ENCODE results near the gene ANGPT4. TPM values are rescaled to one million over a fixed set of nuclear protein-coding genes. Genes with fewer than 3 reads are reported as not detected.
A peak's percentile ranks its signal among the peaks of the same experiment; 100 is the strongest.

Gene ANGPT4
- total and polyA plus RNA-seq, 5 donors = 0.06 to 0.14 (median 0.12) TPM; not detected in 2

- intact Hi-C loops (cut with DNase I) = no loop called here
- no peaks in the 10 kb centered on the region for H3K9me3 ChIP-seq (ENCODE audit: control insufficient read depth, low read length)
- DNase-seq (no peak), ATAC-seq (no peak)
- no peaks in the 10 kb centered on the region for H3K27me3 ChIP-seq (ENCODE audit: control insufficient read depth, insufficient read depth)
- peaks cover 4% of the 10 kb centered on the region for H3K4me1 ChIP-seq (ENCODE audit: control insufficient read depth, insufficient read depth, low read length)
- WGBS = 47% methylated on average over 5 of the region's 5 CpGs
- H3K27ac ChIP-seq (ENCODE audit: low read length) = no peak overlapping the region
- H3K4me3 ChIP-seq (ENCODE audit: low read length) = no peak overlapping the region
These were observed 691 bp upstream of the ANGPT4 start for GRCh38 chr20:916825-917224.

GRCh38 chr20:914727-915498, 1.2 kb downstream of the ANGPT4 start:
- DNase-seq = peak in 1 of 3 donors; percentile 42
- H3K4me1 ChIP-seq (ENCODE audit: control insufficient read depth, insufficient read depth, low read length) = peaks cover 4% of the 10 kb centered on the region
- no peaks in the 10 kb centered on the region for H3K27me3 ChIP-seq (ENCODE audit: control insufficient read depth, insufficient read depth)
- no peak for ATAC-seq
- H3K4me3 ChIP-seq (ENCODE audit: low read length) = no peak overlapping the region
- intact Hi-C loops (cut with DNase I) = no loop called here
- no peak overlapping the region for H3K27ac ChIP-seq (ENCODE audit: low read length)
- WGBS = 74% methylated on average over 15 of the region's 15 CpGs
- no peaks in the 10 kb centered on the region for H3K9me3 ChIP-seq (ENCODE audit: control insufficient read depth, low read length)

GRCh38 chr20:913306-913849, 2.8 kb downstream of the ANGPT4 start:
- no peaks in the 10 kb centered on the region for H3K9me3 ChIP-seq (ENCODE audit: control insufficient read depth, low read length)
- peaks cover 4% of the 10 kb centered on the region for H3K4me1 ChIP-seq (ENCODE audit: control insufficient read depth, insufficient read depth, low read length)
- DNase-seq = no peak
- WGBS = 89% methylated on average over 5 of the region's 5 CpGs
- no peak overlapping the region for H3K4me3 ChIP-seq (ENCODE audit: low read length)
- no peak for ATAC-seq
- no peak overlapping the region for H3K27ac ChIP-seq (ENCODE audit: low read length)
- no peaks in the 10 kb centered on the region for H3K27me3 ChIP-seq (ENCODE audit: control insufficient read depth, insufficient read depth)
- intact Hi-C loops (cut with DNase I) = no loop called here

GRCh38 chr20:911882-912600, 4.1 kb downstream of the ANGPT4 start:
- ATAC-seq (no peak), DNase-seq (peak in 1 of 3 donors; percentile 41)
- peaks cover 4% of the 10 kb centered on the region for H3K4me1 ChIP-seq (ENCODE audit: control insufficient read depth, insufficient read depth, low read length)
- 54% methylated on average over 5 of the region's 5 CpGs for WGBS
- intact Hi-C loops (cut with DNase I) = no loop called here
- no peak overlapping the region for H3K4me3 ChIP-seq (ENCODE audit: low read length)
- H3K27me3 ChIP-seq (ENCODE audit: control insufficient read depth, insufficient read depth) = no peaks in the 10 kb centered on the region
- no peaks in the 10 kb centered on the region for H3K9me3 ChIP-seq (ENCODE audit: control insufficient read depth, low read length)
- H3K27ac ChIP-seq (ENCODE audit: low read length) = no peak overlapping the region

GRCh38 chr20:910870-911770, 5.0 kb downstream of the ANGPT4 start:
- peak overlapping the region; percentile 40 for H3K27ac ChIP-seq (ENCODE audit: low read length)
- no peaks in the 10 kb centered on the region for H3K27me3 ChIP-seq (ENCODE audit: control insufficient read depth, insufficient read depth)
- peaks cover 4% of the 10 kb centered on the region for H3K4me1 ChIP-seq (ENCODE audit: control insufficient read depth, insufficient read depth, low read length)
- intact Hi-C loops (cut with DNase I) = no loop called here
- ATAC-seq (peak; percentile 61 to 65), DNase-seq (peak; percentile 61 to 80 (median 79))
- WGBS = 51% methylated on average over 12 of the region's 12 CpGs
- H3K9me3 ChIP-seq (ENCODE audit: control insufficient read depth, low read length) = no peaks in the 10 kb centered on the region
- no peak overlapping the region for H3K4me3 ChIP-seq (ENCODE audit: low read length)

- 44% methylated on average over 9 of the region's 9 CpGs for WGBS
- Histone ChIP-seq H3K9me3 (ENCODE audit: control insufficient read depth, low read length) (no peaks in the 10 kb centered on the region), H3K4me1 (ENCODE audit: control insufficient read depth, insufficient read depth, low read length) (no peaks in the 10 kb centered on the region), H3K27ac (ENCODE audit: low read length) (peak overlapping the region; percentile 40), H3K4me3 (ENCODE audit: low read length) (no peak overlapping the region), H3K27me3 (ENCODE audit: control insufficient read depth, insufficient read depth) (no peaks in the 10 kb centered on the region)
- DNase-seq = peak; percentile 52 to 76 (median 68)
- ATAC-seq = peak; percentile 45 to 66
- intact Hi-C loops (cut with DNase I) = no loop called here
These were observed 5.8 kb downstream of the ANGPT4 start for GRCh38 chr20:910132-910869.

- 74% methylated on average over 3 of the region's 3 CpGs for WGBS
- DNase-seq (no peak), ATAC-seq (no peak)
- Histone ChIP-seq H3K4me3 (ENCODE audit: low read length) (no peak overlapping the region), H3K4me1 (ENCODE audit: control insufficient read depth, insufficient read depth, low read length) (no peaks in the 10 kb centered on the region), H3K27ac (ENCODE audit: low read length) (no peak overlapping the region), H3K9me3 (ENCODE audit: control insufficient read depth, low read length) (no peaks in the 10 kb centered on the region), H3K27me3 (ENCODE audit: control insufficient read depth, insufficient read depth) (no peaks in the 10 kb centered on the region)
- intact Hi-C loops (cut with DNase I) = no loop called here
These were observed 6.5 kb downstream of the ANGPT4 start for GRCh38 chr20:909641-910040.

- DNase-seq (peak in 2 of 3 donors; percentile 25 to 79), ATAC-seq (peak; percentile 28 to 45)
- intact Hi-C loops (cut with DNase I) = no loop called here
- no peaks in the 10 kb centered on the region for H3K4me1 ChIP-seq (ENCODE audit: control insufficient read depth, insufficient read depth, low read length)
- H3K4me3 ChIP-seq (ENCODE audit: low read length) = no peak overlapping the region
- WGBS = 67% methylated on average over 4 of the region's 4 CpGs
- no peak overlapping the region for H3K27ac ChIP-seq (ENCODE audit: low read length)
- no peaks in the 10 kb centered on the region for H3K9me3 ChIP-seq (ENCODE audit: control insufficient read depth, low read length)
- no peaks in the 10 kb centered on the region for H3K27me3 ChIP-seq (ENCODE audit: control insufficient read depth, insufficient read depth)
These were observed 9.3 kb downstream of the ANGPT4 start for GRCh38 chr20:906703-907270.

- intact Hi-C loops (cut with DNase I) = no loop called here
These were observed 10.1 kb downstream of the ANGPT4 start for GRCh38 chr20:906001-906520.

More at GRCh38 chr20:906001-906520, 10.1 kb downstream of the ANGPT4 start:
- H3K4me1 ChIP-seq (ENCODE audit: control insufficient read depth, insufficient read depth, low read length) = no peaks in the 10 kb centered on the region
- no peak overlapping the region for H3K4me3 ChIP-seq (ENCODE audit: low read length)
- H3K9me3 ChIP-seq (ENCODE audit: control insufficient read depth, low read length) = no peaks in the 10 kb centered on the region
- ATAC-seq = no peak
- no peaks in the 10 kb centered on the region for H3K27me3 ChIP-seq (ENCODE audit: control insufficient read depth, insufficient read depth)
- H3K27ac ChIP-seq (ENCODE audit: low read length) = no peak overlapping the region
- WGBS = 79% methylated on average over 6 of the region's 6 CpGs
- DNase-seq = peak in 1 of 3 donors; percentile 44
